CD4-positive, alpha-beta T cell treated with Interleukin-15 for 1 hour (primary cell): Measurements from ENCODE around the gene GYS2.
"Not testable (repeated sequence)": the region's sequence is repeated elsewhere in the genome, so short reads cannot be mapped to it uniquely, and the experiment has no call there.

Experiments
- DNase-seq: peaks from one replicate; pipeline ENCODE4 v3.0.0-alpha.2; 2020

GYS2 gene

DNA sequence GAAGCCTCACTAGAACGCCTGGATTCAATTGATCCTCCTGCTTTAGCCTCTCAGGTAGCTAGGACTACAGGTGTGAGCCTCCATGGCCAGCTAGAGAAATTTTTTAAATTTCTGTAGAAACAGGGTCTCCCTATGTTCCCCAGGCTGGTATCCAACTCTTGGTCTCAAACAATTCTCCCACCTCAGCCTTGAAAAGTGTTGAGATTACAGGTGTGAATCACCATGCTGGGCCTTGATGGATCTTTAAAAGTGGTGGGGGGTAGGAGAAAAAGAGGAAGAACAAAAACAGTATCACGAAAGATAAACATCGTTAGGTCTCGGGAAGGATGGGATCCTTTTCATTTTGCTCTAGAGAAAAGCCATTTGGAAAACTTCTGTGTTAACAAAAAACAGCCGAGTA is 4.5 kb downstream of the GYS2 start:
- no peak for DNase-seq

DNA sequence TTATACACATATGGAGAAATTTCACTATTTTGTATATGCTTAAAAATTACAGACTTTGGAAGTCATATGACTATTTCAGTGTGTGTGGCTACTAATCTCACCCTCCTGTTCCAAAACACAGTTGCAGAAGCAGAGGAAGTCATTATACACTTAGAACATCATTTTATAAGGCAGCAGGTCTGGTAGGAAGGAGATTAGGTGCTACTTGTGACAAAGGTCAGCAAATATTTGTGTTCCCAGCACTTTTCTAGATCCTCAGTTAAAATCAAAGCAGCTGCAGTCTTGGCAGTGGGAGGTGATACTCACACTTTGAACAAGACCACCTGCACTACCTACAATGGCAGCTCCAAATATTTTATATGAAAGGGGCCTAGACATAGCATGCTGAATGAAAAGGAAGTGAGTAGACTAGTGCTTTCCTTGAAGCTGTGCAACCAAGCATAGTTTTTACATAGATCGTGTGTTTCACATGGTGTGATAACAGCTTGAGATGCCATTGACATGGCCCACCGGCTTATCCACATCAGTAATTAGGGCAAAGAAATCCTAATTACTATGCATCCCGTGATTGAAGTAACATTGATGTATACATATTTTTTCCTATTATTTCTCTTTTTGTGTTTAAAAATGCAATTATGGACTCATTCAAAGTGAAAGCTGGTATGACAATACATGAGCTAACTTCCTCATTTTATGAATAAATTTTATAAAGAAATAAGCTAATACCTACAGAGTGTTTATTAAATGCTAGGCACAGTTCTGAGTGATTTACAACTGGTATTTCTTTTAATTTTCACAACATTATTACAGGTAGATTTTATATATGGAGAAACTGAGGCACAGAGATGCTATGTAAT is 5.3 kb downstream of the GYS2 start:
- DNase-seq = no peak

DNA sequence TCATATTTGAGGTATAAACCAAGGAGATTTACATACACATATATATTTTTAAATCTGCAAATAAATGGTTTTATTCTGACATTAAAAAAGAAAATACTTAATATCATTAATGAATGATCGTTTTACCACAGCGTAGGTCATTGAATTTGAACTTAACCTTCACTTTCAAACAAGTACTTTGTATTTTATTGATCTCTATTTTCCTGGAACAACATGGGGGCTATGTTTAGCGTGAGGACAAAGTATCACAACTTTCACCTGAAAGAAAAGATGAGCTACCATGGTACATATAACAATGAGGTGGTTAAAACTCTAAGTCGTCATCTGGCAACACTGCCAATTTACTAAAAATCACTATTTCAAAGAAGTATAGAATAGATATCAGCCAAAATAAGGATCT is 6.0 kb downstream of the GYS2 start:
- no peak for DNase-seq

DNA sequence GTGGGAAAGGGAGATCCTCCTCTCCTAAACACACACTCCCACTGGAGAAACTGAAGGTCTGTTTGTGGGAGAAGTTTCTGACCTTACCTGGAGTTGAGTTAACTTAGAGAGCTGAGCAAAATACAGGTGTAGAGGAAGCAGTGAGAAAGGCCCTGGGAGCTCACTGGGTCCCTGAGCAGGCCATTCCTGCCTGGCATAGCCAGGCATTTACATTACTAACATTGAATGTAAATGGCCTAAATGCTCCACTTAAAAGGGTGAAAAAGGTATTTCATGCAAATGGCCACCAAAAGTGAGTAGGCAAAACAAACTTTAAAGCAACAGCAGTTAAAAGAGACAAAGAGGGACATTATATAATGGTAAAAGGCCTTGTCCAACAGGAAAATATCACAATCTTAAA is 9.3 kb downstream of the GYS2 start:
- not testable (repeated sequence) for DNase-seq

DNA sequence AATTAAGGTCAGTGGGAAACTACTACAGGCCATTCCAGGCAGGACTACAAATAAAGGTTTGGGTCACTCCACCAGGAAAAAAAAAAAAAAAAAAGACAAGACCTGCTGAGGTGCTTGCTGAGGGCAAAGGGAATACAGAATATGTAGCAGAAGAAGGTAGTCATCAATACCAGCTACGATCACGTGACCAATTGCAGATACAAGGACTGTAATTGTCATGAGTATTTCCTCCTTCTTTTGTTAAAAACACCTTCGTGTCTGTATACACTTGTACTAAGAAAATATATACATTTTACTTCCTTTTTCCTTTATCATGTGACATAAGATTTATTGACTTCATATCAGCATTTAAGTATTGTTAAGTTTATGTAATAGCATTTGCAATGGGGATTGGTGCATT is 19.2 kb downstream of the GYS2 start:
- no peak for DNase-seq

DNA sequence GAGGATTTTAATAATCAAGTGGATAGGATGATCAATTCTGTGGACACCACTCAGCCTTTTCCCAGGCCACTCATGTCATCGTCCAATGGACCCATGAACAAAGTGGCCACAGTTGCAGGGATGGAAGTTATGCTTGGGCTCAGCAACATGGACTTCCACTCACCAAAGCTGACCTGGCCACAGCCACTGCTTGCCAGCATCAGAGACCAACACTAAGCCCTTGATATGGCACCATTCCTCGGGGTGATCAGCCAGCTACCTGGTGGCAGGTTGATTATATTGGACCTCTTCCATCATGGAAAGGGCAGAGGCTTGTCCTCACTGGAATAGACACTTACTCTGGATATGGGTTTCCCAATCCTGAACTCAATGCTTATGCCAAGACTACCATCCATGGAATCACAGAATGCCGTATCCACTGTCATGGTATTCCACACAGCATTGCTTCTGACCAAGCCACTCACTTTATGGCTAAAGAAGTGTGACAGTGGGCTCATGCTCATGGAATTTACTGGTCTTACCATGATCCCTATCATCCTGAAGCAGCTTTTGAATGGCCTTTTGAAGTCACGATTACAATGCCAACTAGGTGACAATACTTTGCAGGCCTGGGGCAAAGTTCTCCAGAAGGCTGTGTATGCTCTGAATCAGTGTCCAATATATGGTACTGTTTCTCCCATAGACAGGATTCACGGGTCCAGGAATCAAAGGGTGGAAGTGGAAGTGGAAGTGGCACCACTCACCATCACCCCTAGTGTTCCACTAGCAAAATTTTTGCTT is 20.1 kb downstream of the GYS2 start:
- not testable (repeated sequence) for DNase-seq

DNA sequence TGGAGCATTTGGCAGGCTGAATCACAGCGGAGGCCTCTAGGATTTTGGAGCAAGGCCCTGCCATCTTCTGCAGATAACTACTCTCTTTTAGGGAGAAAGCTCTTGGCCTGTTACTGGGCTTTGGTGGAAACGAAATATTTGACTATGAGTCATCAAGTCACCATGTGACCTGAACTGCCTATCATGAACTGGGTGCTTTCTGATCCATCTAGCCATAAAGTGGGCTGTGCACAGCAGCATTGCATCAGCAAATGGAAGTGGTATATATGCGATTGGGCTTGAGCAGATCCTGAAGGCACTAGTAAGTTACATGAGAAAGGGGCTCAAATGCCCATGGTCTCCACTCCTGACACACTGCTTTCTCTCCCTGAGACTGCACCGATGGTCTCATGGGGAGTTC is 21.1 kb downstream of the GYS2 start:
- DNase-seq = no peak

DNA sequence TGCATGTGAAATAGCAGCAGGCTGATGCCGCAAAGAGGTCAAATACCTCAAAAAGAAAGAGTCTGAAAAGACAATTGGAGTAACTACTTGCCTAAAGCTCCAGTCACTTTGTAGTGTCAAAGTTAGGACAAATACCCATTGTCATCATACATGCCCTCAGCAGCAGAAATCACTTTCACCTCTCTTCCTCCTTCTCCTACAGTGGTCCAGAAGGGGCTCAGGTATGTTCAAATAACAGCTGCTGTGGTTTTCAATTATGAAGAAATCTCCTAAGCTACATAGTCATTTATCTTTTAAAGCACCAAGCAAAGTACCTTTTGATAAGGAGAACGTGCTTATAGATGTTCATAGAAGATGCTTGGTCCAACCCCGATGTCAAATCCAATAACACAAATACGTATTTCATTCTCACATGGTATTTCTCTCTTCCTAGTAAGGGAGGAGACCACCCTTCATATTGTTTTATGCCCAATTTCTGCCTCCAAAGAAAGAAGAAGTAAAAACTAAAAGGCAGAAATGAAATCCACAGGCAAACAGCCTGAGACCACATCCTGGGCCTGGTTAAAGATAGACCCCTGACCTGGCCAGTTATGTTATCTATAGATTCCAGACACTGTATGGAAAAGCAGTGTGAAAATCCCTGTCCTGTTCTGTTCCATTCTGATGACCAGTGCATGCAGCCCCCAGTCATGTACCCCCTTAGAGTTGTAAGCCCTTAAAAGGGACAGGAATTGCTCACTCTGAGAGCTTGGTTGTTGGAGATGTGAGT is 23.7 kb downstream of the GYS2 start:
- DNase-seq = no peak

DNA sequence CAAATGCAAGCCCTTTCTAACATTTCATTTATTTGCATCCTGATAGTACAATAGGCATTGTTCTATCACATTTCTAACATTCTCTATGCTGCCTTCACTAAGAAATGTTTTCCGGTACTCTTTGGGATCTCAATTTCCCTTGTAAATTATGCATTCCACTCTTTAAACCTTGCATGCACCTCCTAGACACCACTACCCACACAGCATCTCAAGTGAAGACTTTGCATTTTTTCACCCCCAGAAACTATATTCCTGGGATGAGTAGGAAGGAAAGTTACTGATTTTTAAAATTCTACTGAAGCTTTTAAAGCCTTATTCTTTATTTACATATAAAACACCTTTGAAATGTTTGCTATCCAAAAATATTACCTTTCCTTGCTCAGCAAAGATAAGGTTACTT is 27.1 kb downstream of the GYS2 start:
- DNase-seq = no peak

DNA sequence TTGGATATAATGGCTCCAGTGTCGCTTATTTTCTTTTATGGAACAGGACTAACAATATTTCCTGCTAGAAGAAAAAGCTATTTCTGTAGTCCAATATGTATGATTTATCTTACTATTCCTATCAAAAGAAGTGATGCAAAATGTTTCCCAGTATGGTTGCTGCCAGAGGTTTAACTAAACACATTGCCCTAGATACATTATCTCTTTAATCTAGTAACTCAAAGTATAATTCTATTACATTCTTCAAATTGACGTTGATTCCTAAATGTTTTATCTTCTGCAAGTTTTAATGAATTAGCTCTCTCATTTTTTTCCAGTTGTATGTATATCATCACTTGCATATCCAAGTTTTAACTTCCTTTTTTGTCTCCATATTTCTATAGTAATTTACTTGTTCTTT is 28.2 kb downstream of the GYS2 start:
- no peak for DNase-seq

DNA sequence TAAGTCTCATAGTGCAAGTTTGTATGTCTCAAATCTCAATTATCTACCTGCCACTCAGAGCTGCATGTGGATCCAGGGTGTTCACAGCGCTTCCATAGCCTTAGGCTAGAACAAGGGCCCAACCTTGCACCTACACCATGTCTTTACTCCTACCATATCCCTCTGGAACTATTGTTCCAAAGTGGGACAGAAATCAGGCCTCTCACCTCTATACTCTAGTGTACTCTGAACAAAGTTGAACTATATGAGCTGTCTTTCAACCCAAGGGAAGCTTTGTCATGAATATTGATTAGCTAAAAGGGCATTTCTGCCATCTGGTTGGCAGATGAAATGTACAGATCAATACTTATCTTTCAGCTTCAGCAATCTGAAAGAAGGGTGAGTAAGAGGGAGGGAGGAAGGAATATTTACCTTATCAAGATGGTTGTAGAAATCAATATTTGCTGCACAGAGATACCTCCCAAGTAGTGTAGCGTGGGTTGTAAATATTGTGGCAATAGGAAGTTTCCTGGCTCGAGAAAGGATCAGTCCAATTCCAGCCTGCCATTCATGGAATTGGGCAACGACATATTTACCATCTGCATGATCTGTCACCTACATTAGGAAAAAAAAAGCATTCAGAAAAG is 30.8 kb downstream of the GYS2 start:
- DNase-seq = no peak

DNA sequence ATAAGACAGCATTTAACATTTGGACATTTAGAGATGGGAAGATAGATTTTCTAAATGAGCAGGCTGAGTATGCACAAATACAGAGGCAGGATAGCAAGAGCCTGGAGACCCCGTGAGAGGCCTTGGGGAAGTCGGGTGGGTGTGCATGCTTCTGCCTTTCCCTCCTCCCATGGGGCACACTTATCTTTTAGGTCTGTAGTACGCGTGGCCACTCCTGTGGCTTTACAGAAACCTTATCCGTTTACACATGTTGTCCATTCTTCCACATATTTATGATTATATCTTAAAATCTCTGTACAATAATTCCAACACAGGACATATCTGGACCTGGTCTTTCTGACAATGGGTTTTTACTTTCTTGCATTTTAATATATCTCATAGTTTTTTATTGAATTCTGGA is 33.6 kb downstream of the GYS2 start:
- no peak for DNase-seq

DNA sequence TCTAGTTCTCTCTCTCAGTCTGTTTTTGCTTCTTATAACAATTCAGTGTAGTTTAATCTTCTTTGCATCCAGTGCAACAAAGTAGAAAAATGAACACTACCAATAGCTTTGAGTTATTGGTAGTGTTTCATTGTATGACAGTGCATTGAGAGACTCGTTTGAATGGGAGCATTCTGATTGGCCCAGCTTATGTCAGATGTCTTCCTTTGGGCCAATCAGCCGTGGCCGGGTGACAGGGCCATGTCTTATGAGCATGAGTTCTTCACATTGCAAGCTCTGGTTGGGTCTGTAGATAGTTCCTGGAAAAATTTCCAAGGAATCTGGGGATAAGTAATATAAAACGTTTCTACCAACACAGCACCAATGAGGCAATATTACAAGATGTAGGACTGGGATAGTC is 36.5 kb downstream of the GYS2 start:
- DNase-seq = no peak

DNA sequence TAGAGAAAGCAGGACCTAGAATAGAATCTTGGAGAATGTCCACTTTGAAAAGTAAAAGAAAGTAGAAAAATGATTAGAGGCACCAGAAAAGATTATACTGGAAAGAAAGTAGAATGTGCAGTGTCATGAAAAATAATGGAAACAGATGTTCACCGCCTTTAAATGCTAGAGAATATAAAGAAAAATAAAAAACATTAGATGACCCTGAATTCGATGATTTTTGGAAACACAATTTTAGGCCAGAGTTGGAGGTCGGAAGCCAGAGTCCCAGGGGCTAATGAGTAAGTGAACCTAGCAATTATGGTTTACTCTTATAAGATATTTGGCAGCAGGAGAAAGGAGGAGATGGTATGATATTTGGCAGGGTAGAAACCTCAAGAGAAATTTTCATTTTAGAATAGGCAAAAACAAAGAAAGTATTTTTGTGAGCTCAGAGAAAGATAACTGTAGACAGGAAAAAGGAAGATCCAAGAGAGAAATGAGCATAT is 37.7 kb downstream of the GYS2 start:
- DNase-seq = no peak

DNA sequence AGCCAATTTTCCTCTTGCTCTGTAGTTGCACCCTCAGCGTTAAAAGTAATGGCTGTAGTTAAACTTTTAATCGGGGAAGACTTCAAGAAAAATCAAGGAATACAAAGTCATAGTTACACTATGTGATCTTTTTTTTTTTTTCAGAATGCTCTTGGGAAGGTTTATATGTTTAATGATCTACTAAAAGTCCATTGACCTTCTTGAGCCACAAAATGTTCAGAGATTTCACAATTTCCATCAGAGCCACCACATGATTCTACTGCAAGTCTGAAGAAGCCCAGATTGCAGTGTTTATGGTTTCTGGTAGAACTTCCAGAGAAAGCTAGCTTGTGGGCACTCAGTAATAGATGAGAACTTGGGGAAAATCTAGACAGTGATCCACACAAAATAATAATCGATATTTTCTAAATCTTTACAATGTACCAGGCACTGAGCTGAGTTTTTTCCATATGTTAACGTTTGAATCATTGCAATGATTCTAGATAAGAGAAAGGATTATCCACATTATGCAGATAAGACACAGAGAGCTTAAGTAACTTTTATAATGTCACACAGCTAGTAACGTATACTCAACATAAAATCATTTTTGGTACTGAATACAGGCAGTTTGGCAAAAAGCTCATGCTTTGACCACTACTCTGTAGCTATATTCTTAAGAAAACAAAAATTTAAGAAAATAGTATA is 38.3 kb downstream of the GYS2 start:
- no peak for DNase-seq

DNA sequence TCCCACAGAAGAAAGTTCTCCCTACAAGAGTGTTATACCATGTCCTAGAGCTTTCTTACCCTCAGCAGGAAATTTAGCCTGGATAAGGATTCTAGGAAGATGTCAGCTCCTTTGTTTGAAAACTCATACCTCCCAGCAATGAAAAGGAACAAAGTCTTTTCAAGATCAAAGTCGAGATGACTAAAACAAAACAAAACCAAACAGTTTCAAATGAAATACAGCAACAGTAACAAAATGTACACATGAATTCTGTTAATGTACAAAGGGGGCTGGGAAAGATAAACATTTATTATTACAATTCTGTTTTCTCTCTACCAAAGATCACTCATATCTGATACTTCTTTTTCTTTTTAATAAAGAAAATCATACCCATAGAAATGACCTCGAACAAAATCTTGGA is 41.8 kb downstream of the GYS2 start:
- DNase-seq = no peak

DNA sequence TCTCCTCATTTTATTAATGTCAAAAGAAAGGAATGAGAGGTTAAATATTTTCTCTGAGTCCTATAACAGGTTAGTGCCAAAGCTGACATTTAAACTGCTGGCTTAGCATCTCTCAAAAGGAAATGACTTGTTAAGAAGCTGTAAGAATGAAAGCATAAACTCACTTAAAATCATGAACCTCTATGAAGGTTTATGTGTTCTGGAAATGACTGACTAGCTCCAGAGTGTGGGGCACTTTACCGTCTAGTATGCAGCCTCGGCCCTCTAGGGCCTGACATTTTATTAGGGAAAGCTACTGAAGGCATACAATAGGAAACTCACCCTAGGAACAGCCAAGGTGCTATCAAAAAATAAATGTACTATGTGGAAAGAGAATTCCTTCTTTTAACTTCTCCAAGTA is 43.5 kb downstream of the GYS2 start:
- no peak for DNase-seq

DNA sequence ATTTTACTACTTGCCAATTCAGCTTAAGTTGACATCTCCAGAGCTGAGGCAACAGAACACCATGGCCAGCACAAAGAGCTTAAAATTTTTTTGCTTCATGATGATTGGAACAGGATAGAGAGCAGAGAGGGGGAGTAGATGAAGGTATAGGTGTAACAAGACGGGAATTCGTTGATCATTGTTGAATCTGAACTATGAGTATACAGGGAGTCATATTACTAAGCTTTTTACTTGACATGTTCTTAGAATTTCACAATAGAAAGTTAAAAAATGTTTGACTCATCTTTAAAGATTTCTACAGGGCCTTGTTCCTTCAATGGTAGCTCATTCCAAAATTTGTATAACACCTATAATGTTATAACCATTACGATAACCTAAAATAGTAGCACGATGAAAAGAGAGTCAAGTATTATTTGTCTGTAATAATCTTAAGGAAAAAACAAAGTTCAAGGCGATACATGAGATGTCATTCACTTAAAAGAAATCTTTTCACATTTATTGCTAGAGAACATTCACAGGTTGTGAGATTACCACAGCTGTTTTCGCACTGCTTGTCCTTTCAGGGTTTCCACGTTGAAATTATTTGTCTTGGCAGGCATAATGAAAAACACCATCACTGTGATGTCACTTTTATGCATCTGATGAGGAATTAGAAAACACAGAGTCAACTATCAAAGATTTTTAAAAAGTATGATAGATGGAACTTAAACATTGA is 44.6 kb downstream of the GYS2 start:
- no peak for DNase-seq

DNA sequence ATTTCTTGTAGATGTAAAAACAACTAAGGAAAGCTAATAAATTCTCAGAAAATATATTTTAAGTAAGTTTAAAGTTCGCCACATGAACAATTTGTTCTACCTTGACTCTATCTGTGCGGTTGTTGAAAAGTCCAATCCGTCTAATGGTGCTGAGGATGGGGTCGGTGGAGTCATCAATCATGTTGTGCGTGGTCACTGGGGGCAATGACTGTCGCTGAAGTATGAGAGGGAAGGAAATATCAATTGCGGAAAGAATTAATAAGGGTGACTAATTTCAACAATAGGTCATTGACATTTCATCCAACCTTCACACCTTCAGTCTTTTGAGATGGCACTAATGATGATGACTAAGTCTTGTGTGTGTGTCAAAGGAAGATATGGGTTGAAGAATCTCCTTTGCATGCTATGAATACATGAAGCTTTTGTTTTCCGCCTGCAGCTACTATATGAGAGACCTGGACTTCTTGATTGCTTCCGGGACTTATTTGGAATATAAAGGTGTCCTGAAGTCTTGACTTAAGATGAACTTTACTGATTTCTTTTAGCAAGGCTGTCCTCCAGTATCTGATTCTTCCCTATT is 46.5 kb downstream of the GYS2 start:
- DNase-seq = no peak

DNA sequence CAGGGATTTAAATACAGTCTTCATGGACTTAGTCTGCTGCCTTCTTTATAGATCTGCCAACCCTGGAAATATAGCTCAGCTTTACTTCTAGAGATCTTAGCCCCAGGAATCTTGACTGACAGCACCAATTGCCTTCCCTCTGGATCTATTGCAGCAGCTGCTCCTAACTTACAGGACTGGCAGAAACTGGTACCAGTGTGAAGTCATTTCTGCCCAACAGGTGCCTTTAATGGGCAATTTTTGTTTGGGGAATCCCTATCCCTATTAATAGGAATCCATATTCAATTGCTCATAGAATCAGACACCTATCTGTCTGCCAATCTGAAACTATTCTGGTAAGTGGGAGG is 51.3 kb downstream of the GYS2 start:
- DNase-seq = no peak

DNA sequence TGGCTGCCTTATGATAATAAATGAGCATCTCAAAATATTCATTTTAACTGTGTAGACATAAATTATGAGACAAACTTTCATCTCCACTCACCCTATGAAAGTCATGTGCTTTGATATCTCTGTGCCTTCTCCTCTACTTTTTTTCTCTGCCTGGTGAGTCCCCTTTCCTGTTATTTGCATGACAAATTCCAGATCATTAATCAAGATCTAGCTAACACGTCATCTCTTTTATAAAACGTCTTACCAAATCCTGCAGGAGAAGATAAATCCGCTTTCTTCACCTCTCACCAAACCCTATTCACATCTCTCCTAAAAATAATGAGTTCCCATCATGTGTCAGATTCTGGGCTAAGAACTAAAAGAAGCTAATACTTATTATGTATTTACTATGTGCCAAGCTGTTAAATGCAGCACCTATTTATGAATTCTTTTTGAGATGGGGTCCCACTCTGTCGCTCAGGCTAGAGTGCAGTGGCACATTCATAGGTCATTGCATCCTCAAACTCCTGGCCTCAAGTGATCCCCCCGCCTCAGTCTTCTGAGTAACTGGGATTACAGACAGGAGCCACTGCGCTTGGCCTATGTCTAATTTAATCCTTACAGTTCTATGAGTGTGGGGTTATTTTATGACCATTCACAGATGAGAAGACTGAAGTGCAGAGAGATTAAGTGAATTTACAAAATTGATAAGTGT is 51.9 kb downstream of the GYS2 start:
- DNase-seq = no peak
